Fibroblast of lung (primary cell): ENCODE results near the gene FREM2.

Source experiments
- CTCF ChIP-seq, 2 donors: IDR thresholded peaks in 1 of 2; conservative IDR thresholded peaks in 1 of 2; 1 replicate in 1 of 2; 2 replicates in 1 of 2; pipeline ENCODE4 v1.5.1; 2011 to 2012; ENCODE audit warnings: low read length in 2 of 2, control low read depth in 1 of 2, inconsistent platforms in 1 of 2, low read depth in 1 of 2, mild to moderate bottlenecking in 1 of 2
- EZH2 ChIP-seq: IDR thresholded peaks from 2 replicates; pipeline ENCODE4 v1.5.1; 2012; ENCODE audit warnings: low read length, control low read depth, mild to moderate bottlenecking; ENCODE audit errors: missing control alignments

- TF ChIP-seq CTCF (conservative IDR thresholded peaks at IDR 0.05 in 1 of 2, IDR thresholded peaks at IDR 0.05 in 1 of 2; ENCODE audit: low read depth in 1 of 2, low read length in 2 of 2) (no peak), EZH2 (no peak)
Observed at GRCh38 chr13:38854226-38854625, 167.3 kb downstream of the FREM2 start.
